ENCODE data around the gene SH3D21.

SH3D21 gene

DNA sequence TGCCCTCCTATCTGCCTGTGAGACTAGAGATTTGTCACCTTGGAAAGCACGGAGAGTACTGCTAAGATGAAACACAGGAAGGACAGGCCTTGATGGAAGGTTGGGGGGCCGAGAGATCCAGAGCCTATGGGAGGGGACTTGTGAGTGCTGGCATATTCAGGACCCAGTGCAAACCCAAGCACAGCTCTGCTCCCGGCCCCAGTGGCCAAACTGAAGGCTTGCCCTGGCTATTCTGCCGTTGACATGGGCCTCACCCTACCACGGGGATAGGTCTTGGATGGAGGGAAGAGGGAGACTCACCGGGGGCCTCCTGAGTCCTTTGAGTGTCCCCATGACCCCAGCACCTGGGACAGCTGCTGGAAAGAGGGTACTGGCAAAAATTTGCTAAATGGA lies 21.9 kb downstream of the SH3D21 start:
- TF ChIP-seq CTCF (IDR thresholded peaks at IDR 0.05; ENCODE audit: control insufficient read depth, extremely low read depth, insufficient read depth) = no peak
- no peak overlapping the region for H3K4me3 ChIP-seq (ENCODE audit: low read depth, low read length)
- DNase-seq (ENCODE audit: low read depth) = no peak

GRCh38 chr1:36328713-36329112 lies 22.5 kb downstream of the SH3D21 start:
- peak; percentile 60 for DNase-seq (ENCODE audit: low read depth)
- no peak for TF ChIP-seq CTCF (IDR thresholded peaks at IDR 0.05; ENCODE audit: control insufficient read depth, extremely low read depth, insufficient read depth)

GRCh38 chr1:36329817-36330216 lies 23.6 kb downstream of the SH3D21 start:
- TF ChIP-seq CTCF (IDR thresholded peaks at IDR 0.05; ENCODE audit: control insufficient read depth, extremely low read depth, insufficient read depth) = no peak
- no peak for DNase-seq (ENCODE audit: low read depth)
- no peak overlapping the region for H3K4me3 ChIP-seq (ENCODE audit: low read depth, low read length)

More at GRCh38 chr1:36328713-36329112, 22.5 kb downstream of the SH3D21 start:
- H3K4me3 ChIP-seq (ENCODE audit: low read depth, low read length) = no peak overlapping the region

- TF ChIP-seq CTCF (IDR thresholded peaks at IDR 0.05; ENCODE audit: control insufficient read depth, extremely low read depth, insufficient read depth) = no peak
- no peak for DNase-seq (ENCODE audit: low read depth)
- H3K4me3 ChIP-seq (ENCODE audit: low read depth, low read length) = no peak overlapping the region
These were observed 24.8 kb downstream of the SH3D21 start for GRCh38 chr1:36330940-36331339.

DNA sequence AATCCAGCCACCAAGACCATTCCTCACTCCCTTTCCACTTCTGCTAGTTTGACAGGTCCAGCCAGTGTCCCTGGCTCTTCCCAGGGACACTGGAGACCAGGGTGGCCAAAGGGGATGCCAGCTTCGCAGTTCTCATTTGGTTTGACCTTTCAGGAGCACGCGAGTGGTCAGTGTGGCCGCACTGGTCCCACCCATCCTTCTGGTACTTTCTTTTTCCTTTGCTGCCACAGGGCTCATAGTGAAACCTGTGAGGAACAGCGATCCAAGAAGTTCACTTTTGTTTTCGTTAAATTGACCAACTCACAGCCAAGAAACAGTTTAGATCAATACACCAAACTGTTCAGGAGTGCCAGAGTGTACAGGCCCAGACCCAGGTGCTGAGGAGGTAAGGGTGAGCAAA lies 31.7 kb downstream of the SH3D21 start:
- no peak for TF ChIP-seq CTCF (IDR thresholded peaks at IDR 0.05; ENCODE audit: control insufficient read depth, extremely low read depth, insufficient read depth)
- DNase-seq (ENCODE audit: low read depth) = no peak
- no peak overlapping the region for H3K4me3 ChIP-seq (ENCODE audit: low read depth, low read length)

GRCh38 chr1:36339215-36339614 lies 33.0 kb downstream of the SH3D21 start:
- no peak overlapping the region for H3K4me3 ChIP-seq (ENCODE audit: low read depth, low read length)

More at GRCh38 chr1:36339215-36339614, 33.0 kb downstream of the SH3D21 start:
- no peak for DNase-seq (ENCODE audit: low read depth)
- no peak for TF ChIP-seq CTCF (IDR thresholded peaks at IDR 0.05; ENCODE audit: control insufficient read depth, extremely low read depth, insufficient read depth)

Data from LNCaP clone FGC (cell line).